Breast epithelium (tissue), 4 donors: ENCODE results near the gene PARP11. TPM values are rescaled to one million over a fixed set of nuclear protein-coding genes. Genes with fewer than 3 reads are reported as not detected.
A peak's percentile ranks its signal among the peaks of the same experiment; 100 is the strongest.

ENCODE experiments used
- DNase-seq, 2 donors: peaks; one replicate each; pipeline ENCODE4 v3.0.0-alpha.2; 2019; ENCODE audit warnings: low spot score in 2 of 2
- H3K27ac ChIP-seq, 2 donors: fragments of 200-600 bp; sonication (generic) in 1 of 2; one replicate each; pipeline ENCODE4 v1.5.1; 2016 to 2019; ENCODE audit warnings: mild to moderate bottlenecking in 1 of 2
- H3K27me3 ChIP-seq, 2 donors: fragments of 200-600 bp; sonication (generic) in 1 of 2; one replicate each; pipeline versions ENCODE4 v1.5.1 to v1.6.0; 2017 to 2019; ENCODE audit warnings: control low read depth in 1 of 2, mild to moderate bottlenecking in 1 of 2
- H3K36me3 ChIP-seq: fragments of 200-600 bp; one replicate; pipeline ENCODE4 v1.5.1; 2019
- H3K4me1 ChIP-seq, 2 donors: fragments of 200-600 bp; sonication (generic); one replicate each; pipeline ENCODE4 v1.5.1; 2016 to 2019; ENCODE audit warnings: control low read depth in 1 of 2
- H3K4me3 ChIP-seq, 3 donors: fragments of 200-600 bp; sonication (generic); 1 replicate in 2 of 3; 2 replicates in 1 of 3; pipeline ENCODE4 v1.5.1; 2016 to 2019; ENCODE audit warnings: mild to moderate bottlenecking in 3 of 3, moderate library complexity in 2 of 3
- H3K9me3 ChIP-seq, 2 donors: fragments of 200-600 bp; sonication (generic) in 1 of 2; one replicate each; pipeline ENCODE4 v1.5.1; 2016 to 2019; ENCODE audit warnings: control low read depth in 1 of 2
- POLR2A ChIP-seq: fragments of 450-650 bp; IDR thresholded peaks from one replicate; pipeline ENCODE4 v1.6.1; 2016; ENCODE audit warnings: antibody characterized with exemption, mild to moderate bottlenecking, moderate library complexity
- POLR2AphosphoS5 ChIP-seq, 3 donors: sonication (generic); formaldehyde crosslinking; IDR thresholded peaks; one replicate each; pipeline ENCODE4 v1.6.1; 2017; ENCODE audit warnings: antibody characterized with exemption in 3 of 3
- intact Hi-C: fragments of 100-400 bp; cut with DNase I; formaldehyde crosslinking; loops from one replicate; pipeline ENCODE4 v1.15.1; 2023; ENCODE audit warnings: low total_unique reads
- total RNA-seq, 3 donors: library from RNA; depleted of rRNA; stranded (reverse); fragments of >200 nt; gene quantifications; one replicate each; pipeline ENCODE4 v1.1.0, GENCODE V29; 2016
- TF ChIP-seq, protein P1 (sequence below), 3 donors: fragments of 450-650 bp; IDR thresholded peaks; one replicate each; pipeline ENCODE4 v1.5.1; 2016 to 2017; ENCODE audit warnings: antibody characterized with exemption in 3 of 3, mild to moderate bottlenecking in 3 of 3, moderate library complexity in 3 of 3

PARP11 gene
- total RNA-seq, 3 donors from 2014 or later: 6.2 to 12.3 (median 7.5) TPM

DNA sequence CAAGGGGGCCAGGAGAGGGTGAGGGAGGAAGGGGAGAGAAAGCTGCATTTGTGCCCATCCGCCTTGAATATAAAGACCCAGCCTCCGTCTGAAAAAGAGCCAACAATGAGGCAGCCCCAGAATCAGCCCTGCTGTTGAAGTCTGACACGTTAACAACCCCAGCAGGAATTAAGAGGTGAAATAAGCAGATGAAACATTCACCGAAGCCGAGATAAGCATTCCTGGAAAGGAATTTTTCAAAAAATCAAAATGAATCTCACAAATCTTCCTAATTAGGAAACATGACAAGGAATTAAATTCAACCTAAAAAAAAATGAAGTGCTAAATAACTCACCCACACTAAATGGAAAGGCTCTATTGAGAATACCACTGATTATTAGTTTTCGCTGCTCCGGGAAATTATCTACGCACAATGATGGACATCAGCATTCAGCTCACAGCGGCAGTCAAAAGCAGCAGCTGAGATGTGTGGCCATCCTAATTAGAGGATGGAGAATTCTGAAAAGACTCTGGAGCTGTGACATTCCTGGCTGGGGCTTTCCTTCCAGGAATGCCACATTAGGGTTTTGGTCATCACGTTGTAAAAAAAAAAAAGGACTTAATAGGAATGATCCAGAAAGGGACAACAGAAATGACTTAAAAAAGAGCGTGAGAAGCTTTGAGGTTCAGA lies 8.2 kb upstream of the PARP11 start:
- no peaks in the 10 kb centered on the region for H3K4me1 ChIP-seq
- intact Hi-C loops: loop anchor here (10.0 kb wide), 1 partner anchor 403 kb away; no protein-coding TSS in a partner anchor
- TF ChIP-seq POLR2AphosphoS5 (IDR thresholded peaks at IDR 0.05): no peak
- TF ChIP-seq POLR2A: no peak
- TF ChIP-seq, protein P1, sequence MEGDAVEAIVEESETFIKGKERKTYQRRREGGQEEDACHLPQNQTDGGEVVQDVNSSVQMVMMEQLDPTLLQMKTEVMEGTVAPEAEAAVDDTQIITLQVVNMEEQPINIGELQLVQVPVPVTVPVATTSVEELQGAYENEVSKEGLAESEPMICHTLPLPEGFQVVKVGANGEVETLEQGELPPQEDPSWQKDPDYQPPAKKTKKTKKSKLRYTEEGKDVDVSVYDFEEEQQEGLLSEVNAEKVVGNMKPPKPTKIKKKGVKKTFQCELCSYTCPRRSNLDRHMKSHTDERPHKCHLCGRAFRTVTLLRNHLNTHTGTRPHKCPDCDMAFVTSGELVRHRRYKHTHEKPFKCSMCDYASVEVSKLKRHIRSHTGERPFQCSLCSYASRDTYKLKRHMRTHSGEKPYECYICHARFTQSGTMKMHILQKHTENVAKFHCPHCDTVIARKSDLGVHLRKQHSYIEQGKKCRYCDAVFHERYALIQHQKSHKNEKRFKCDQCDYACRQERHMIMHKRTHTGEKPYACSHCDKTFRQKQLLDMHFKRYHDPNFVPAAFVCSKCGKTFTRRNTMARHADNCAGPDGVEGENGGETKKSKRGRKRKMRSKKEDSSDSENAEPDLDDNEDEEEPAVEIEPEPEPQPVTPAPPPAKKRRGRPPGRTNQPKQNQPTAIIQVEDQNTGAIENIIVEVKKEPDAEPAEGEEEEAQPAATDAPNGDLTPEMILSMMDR (IDR thresholded peaks at IDR 0.05): no peak
- H3K27ac ChIP-seq: no peak overlapping the region
- no peaks in the 10 kb centered on the region for H3K36me3 ChIP-seq
- H3K27me3 ChIP-seq: no peaks in the 10 kb centered on the region
- no peak overlapping the region for H3K4me3 ChIP-seq
- DNase-seq: no peak
- no peaks in the 10 kb centered on the region for H3K9me3 ChIP-seq

GRCh38 chr12:3879846-3880245 lies 6.6 kb upstream of the PARP11 start:
- H3K9me3 ChIP-seq: no peaks in the 10 kb centered on the region
- H3K27me3 ChIP-seq: no peaks in the 10 kb centered on the region
- TF ChIP-seq POLR2AphosphoS5 (IDR thresholded peaks at IDR 0.05) (no peak), POLR2A (no peak)
- TF ChIP-seq, protein P1 (IDR thresholded peaks at IDR 0.05): no peak
- H3K36me3 ChIP-seq: no peaks in the 10 kb centered on the region
- H3K4me3 ChIP-seq: no peak overlapping the region
- no peak for DNase-seq
- intact Hi-C loops: loop anchor here (10.0 kb wide), 1 partner anchor 405 kb away; no protein-coding TSS in a partner anchor
- no peak overlapping the region for H3K27ac ChIP-seq
- no peaks in the 10 kb centered on the region for H3K4me1 ChIP-seq

- Histone ChIP-seq H3K36me3 (no peaks in the 10 kb centered on the region), H3K4me3 (peak overlapping the region in 1 of 3 donors; percentile 78), H3K27ac (peak overlapping the region in 1 of 2 donors; percentile 15), H3K27me3 (no peaks in the 10 kb centered on the region), H3K9me3 (no peaks in the 10 kb centered on the region), H3K4me1 (peaks cover 0 to 3% of the 10 kb centered on the region in 2 donors)
- intact Hi-C loops: no loop called here
- no peak for DNase-seq
- TF ChIP-seq POLR2A (no peak), POLR2AphosphoS5 (IDR thresholded peaks at IDR 0.05) (no peak)
- TF ChIP-seq, protein P1 (IDR thresholded peaks at IDR 0.05): no peak
Observed at GRCh38 chr12:3871356-3871755, 1.8 kb downstream of the PARP11 start.

- intact Hi-C loops: no loop called here
- Histone ChIP-seq H3K9me3 (peaks cover 0 to 7% of the 10 kb centered on the region in 2 donors), H3K27ac (peak overlapping the region in 1 of 2 donors; percentile 26), H3K4me1 (peaks cover 0 to 3% of the 10 kb centered on the region in 2 donors), H3K36me3 (no peaks in the 10 kb centered on the region), H3K27me3 (no peaks in the 10 kb centered on the region), H3K4me3 (peak overlapping the region in 2 of 3 donors; percentile 21 to 41)
- TF ChIP-seq, protein P1 (IDR thresholded peaks at IDR 0.05): no peak
- no peak for TF ChIP-seq POLR2A
- TF ChIP-seq POLR2AphosphoS5 (IDR thresholded peaks at IDR 0.05): no peak
- no peak for DNase-seq
Observed at GRCh38 chr12:3869865-3870264, 3.3 kb downstream of the PARP11 start.

GRCh38 chr12:3869433-3869832 lies 3.8 kb downstream of the PARP11 start:
- Histone ChIP-seq H3K4me1 (peaks cover 0 to 3% of the 10 kb centered on the region in 2 donors), H3K27me3 (no peaks in the 10 kb centered on the region), H3K36me3 (no peaks in the 10 kb centered on the region), H3K4me3 (peak overlapping the region in 1 of 3 donors; percentile 41), H3K27ac (no peak overlapping the region), H3K9me3 (peaks cover 0 to 7% of the 10 kb centered on the region in 2 donors)
- DNase-seq: no peak
- TF ChIP-seq, protein P1 (IDR thresholded peaks at IDR 0.05): no peak
- TF ChIP-seq POLR2A: no peak
- TF ChIP-seq POLR2AphosphoS5 (IDR thresholded peaks at IDR 0.05): no peak
- intact Hi-C loops: no loop called here
